ENCODE data around the gene FAM9C.

FAM9C gene

GRCh38 chrX:13036896-13037295 is 7.5 kb downstream of the FAM9C start:
- no peak overlapping the region for H3K4me3 ChIP-seq (ENCODE audit: control insufficient read depth, low read depth, low read length)
- TF ChIP-seq, protein P1, sequence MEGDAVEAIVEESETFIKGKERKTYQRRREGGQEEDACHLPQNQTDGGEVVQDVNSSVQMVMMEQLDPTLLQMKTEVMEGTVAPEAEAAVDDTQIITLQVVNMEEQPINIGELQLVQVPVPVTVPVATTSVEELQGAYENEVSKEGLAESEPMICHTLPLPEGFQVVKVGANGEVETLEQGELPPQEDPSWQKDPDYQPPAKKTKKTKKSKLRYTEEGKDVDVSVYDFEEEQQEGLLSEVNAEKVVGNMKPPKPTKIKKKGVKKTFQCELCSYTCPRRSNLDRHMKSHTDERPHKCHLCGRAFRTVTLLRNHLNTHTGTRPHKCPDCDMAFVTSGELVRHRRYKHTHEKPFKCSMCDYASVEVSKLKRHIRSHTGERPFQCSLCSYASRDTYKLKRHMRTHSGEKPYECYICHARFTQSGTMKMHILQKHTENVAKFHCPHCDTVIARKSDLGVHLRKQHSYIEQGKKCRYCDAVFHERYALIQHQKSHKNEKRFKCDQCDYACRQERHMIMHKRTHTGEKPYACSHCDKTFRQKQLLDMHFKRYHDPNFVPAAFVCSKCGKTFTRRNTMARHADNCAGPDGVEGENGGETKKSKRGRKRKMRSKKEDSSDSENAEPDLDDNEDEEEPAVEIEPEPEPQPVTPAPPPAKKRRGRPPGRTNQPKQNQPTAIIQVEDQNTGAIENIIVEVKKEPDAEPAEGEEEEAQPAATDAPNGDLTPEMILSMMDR (conservative IDR thresholded peaks at IDR 0.05; ENCODE audit: control insufficient read depth, insufficient read depth, low read depth, low read length) = no peak
- no peak for DNase-seq (ENCODE audit: low read depth)

GRCh38 chrX:13033193-13033592 is 11.2 kb downstream of the FAM9C start:
- DNase-seq (ENCODE audit: low read depth) = peak; percentile 47
- TF ChIP-seq, protein P1 (conservative IDR thresholded peaks at IDR 0.05; ENCODE audit: control insufficient read depth, insufficient read depth, low read depth, low read length) = no peak

DNA sequence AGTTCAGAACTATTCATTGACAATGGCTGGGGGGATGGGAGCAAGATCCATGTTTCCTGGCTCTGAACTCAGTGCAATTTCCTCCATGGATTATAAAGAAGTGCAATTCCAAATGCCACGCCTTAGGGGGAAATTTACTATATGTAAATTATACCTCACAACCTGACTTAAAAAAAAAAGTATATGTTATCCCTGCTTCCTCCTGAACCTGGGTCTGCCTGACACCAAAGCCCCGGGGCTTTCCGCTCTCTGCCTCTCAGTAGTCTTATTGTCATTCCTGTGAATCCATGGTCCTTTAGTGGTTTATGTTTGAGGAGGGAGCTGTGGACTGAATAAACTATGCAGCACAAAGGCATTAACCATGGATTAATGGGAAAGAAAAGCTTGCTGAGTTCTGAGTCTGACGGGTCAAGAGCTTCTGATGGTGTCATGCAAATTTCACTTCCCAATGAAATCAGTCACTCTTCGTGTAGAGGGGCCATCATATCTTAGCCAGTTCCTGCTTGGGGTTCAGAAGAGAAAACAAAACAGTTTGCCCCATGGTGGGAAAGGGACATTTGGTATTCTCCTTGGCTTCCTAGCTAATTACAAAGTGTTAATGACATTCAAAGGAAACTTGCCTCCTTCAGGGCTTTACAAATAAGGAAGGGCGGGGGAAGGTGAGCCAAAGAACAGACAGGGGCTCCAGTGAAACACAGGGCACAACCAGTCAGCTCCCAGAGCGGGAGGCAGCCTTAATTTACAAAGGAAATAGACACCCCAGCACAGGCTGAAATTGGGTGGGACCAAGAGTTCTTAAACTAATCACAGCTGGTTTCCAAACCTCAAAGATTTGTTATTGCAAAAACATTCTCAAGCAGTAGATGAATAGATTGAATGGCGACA is 14.3 kb downstream of the FAM9C start:
- TF ChIP-seq, protein P1 (conservative IDR thresholded peaks at IDR 0.05; ENCODE audit: control insufficient read depth, insufficient read depth, low read depth, low read length) = no peak
- DNase-seq (ENCODE audit: low read depth) = no peak
- H3K4me3 ChIP-seq (ENCODE audit: control insufficient read depth, low read depth, low read length) = no peak overlapping the region

More at GRCh38 chrX:13033193-13033592, 11.2 kb downstream of the FAM9C start:
- no peak overlapping the region for H3K4me3 ChIP-seq (ENCODE audit: control insufficient read depth, low read depth, low read length)

GRCh38 chrX:13029637-13029886 is 14.9 kb downstream of the FAM9C start:
- TF ChIP-seq, protein P1 (conservative IDR thresholded peaks at IDR 0.05; ENCODE audit: control insufficient read depth, insufficient read depth, low read depth, low read length) = no peak
- DNase-seq (ENCODE audit: low read depth) = no peak
- H3K4me3 ChIP-seq (ENCODE audit: control insufficient read depth, low read depth, low read length) = no peak overlapping the region

- TF ChIP-seq, protein P1 (conservative IDR thresholded peaks at IDR 0.05; ENCODE audit: control insufficient read depth, insufficient read depth, low read depth, low read length) = no peak
- H3K4me3 ChIP-seq (ENCODE audit: control insufficient read depth, low read depth, low read length) = no peak overlapping the region
- peak; percentile 30 for DNase-seq (ENCODE audit: low read depth)
Observed at GRCh38 chrX:13028871-13029636, 15.4 kb downstream of the FAM9C start.

DNA sequence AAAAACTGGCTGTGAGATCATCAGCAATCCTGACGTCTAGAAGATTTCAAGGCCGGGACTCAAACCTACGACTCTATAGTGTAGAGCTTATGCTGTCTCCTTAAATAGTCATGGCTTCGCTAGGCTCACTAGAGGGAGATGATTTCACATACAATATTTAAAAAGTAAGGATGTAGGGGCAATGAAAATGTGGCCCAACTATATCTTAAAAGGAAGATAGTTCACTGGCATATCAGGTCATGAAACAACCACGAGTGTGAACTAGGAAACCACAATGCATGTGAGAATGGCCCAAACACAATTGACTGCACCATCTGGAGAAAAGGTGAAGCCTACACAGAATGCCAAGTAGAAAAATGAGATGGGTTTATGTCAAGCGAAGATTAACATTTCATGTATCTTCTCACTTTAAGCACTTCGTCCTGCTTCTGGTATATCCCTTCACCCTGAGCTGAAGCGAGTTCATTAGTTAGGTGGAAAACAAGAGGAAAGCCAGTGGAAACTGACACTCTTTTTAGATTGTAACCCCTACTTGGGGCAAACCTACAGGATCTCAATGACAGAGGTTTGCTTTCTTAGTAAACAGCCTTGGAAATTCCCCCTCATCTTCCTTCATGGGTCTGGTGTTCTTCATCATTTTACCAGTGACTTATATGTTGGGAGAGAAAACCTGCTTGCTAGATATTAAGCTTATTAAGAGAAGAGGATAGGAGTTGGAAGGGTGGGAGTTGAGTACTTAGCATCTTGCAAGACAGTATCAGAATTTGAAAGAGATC is 17.4 kb downstream of the FAM9C start:
- H3K4me3 ChIP-seq (ENCODE audit: control insufficient read depth, low read depth, low read length) = no peak overlapping the region
- DNase-seq (ENCODE audit: low read depth) = no peak
- TF ChIP-seq, protein P1 (conservative IDR thresholded peaks at IDR 0.05; ENCODE audit: control insufficient read depth, insufficient read depth, low read depth, low read length) = no peak
